Activated T-cell treated with anti-CD3 and anti-CD28 coated beads for 24 hours (primary cell): ENCODE measurements around the gene SLC5A5.
A peak's percentile ranks its signal among the peaks of the same experiment; 100 is the strongest.
"Not testable (repeated sequence)": the region's sequence is repeated elsewhere in the genome, so short reads cannot be mapped to it uniquely, and the experiment has no call there.

Experiments used
- DNase-seq: peaks from one replicate; pipeline ENCODE4 v3.0.0-alpha.2; 2020; ENCODE audit warnings: low read depth

Gene SLC5A5

DNA sequence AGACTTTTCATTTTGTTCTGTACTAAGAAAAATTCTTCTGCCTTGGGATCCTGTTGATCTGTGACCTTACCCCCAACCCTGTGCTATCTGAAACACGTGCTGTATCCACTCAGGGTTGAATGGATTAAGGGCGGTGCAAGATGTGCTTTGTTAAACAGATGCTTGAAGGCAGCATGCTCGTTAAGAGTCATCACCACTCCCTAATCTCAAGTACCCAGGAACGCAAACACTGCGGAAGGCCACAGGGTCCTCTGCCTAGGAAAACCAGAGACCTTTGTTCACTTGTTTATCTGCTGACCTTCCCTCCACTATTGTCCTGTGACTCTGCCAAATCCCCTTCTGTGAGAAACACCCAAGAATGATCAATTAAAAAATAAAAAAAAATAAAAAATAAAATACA, 47.4 kb downstream of the SLC5A5 start:
- DNase-seq: not testable (repeated sequence)

DNA sequence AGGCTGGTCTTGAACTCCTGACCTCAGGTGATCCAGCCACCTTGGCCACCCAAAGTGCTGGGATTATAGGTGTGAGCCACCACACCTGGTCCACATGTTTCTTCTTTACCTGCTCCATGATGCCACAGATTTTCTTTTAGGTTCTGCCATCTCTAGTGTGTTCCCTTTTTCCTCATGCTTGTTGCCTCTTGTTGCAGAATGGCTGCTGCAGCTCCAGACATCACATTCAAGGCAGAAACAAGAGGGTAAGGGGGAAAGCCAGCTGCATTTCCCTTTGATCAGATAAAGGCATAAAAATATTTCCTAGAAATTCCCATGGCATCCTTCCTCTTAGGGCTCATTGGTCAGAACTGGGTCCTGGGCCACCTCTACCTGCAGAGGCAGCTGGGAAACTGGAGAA, 48.8 kb downstream of the SLC5A5 start:
- DNase-seq: no peak

DNA sequence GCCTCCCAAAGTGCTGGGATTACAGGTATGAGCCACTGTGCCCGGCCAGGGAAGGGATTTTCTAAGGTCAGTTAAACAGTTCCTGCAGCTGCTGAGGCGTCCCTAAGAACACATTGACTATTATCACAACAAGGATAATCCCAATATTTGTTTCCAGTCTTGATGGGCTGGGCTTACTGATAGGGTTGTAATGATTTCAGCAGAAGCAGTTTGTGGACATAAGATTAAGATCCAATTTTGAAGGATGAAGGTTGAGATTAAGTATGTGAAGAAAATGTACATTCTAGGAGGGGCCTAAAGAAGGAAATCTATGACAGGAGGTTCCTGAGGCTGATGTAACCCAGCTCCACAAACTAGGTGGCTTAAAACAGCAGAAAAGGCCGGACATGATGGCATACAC, 50.4 kb downstream of the SLC5A5 start:
- no peak for DNase-seq

DNA sequence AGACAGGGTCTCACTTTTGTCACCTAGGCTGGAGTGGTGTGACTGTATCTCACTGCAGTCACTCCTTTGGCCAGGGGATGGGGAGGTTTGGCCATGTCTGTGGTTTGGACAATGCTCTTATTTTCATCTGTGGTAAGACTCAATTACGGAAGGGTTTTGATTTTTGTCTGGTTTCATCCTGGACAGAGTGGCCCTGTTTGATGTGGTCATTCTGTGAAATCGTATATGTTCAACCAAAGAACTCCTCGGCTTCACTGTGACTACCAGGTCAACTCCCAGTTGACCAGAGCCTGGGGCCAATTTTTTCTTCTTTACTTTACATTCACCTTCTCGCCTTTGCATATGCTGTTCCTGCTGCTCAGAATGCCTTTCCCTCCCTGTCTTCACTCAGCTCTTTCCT, 54.3 kb downstream of the SLC5A5 start:
- no peak for DNase-seq

DNA sequence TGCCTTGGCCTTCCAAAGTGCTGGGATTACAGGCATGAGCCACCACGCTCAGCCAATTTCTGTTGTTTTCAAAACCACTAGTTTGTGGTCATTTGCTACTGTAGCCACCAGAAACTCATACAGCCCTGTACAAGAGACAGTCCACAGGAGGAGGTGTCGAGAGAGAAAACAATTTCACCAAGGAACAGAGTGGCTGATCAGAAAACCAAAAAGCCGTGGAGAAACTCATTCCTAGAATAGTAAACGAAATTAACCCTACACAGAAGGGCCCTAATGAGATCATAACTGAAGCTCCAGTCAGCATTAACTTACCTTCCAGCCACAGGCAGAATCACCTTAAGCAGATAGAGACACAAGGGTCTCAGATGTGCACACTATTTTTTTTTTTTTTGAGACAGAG, 57.3 kb downstream of the SLC5A5 start:
- DNase-seq: no peak

DNA sequence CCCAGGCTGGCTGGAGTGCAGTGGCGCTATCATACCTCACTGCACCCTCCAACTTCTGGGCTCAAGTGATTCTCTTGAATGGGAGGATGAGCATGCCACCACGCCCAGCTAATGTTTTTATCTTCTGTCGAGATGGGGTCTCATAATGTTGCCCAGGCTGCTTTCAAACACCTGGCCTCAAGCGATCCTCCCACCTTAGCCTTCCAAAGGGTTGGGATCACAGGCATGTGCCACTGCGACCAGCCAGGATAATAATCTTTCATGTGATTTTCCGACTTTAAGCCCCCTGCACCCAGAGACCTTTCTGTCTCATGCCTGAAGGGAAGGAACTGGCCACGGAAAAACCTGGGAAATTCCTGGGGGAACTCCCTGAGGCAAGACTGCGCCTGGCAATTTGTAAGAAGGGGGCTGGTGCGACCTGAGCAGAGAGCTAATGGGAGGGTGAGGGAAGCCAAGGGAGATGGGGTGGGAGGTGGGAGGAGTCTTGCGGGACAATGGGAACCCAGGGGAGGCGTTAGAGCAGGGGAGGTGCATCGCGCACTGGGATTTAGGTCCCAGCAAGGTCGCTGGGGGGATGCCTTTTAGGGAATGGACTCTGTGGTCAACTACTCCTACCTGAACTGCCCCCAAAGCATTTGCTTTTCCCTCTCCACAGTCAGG, 59.9 kb downstream of the SLC5A5 start:
- no peak for DNase-seq

DNA sequence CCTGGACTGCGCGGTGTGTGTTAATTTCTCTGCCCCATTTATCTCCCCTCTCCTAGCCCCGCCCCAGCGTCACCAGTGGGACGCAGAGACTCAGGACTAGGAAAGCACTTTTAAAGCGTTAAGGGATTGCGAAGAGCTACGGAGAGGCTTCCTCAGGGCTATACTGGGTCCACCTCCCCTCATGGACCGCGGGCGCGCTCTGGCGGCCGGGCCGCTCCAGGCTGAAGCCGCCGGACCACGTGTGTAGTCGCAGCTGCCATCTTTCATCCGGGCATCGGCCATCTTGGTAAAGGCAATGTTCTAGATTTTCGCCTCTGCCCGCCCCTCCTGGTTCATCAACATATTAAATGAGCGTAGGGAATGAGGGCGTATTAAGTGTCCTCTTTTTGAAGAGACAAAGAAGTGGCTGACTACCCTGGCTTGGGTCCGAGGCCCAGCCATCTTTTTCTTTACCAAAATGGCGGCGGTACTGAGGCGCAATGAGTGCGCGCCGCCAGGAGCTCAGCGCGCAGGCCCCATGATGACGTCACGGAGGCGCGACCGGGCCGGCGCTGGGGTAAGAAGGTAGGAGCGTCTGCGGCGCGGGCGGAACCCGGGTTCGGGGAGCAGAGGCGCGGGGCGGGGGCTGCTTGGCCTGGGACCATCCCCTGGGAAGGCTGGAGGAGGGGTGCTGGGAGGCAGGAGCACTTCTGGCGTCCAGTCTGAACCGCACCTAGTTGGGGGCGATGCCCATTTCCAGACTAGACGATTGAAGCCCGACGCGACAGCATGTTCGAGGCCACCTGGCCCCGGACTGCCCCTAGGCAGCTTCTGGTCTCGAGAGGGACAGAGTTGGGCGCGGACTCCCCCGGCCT, 61.0 kb downstream of the SLC5A5 start, which contains the start of gene CCDC124:
TSS of gene CCDC124 (plus strand) at position 531 of the 854 bp plus-strand sequence. CDS start 3,406 bp downstream, outside the sequence.
- peak; percentile 86 for DNase-seq

DNA sequence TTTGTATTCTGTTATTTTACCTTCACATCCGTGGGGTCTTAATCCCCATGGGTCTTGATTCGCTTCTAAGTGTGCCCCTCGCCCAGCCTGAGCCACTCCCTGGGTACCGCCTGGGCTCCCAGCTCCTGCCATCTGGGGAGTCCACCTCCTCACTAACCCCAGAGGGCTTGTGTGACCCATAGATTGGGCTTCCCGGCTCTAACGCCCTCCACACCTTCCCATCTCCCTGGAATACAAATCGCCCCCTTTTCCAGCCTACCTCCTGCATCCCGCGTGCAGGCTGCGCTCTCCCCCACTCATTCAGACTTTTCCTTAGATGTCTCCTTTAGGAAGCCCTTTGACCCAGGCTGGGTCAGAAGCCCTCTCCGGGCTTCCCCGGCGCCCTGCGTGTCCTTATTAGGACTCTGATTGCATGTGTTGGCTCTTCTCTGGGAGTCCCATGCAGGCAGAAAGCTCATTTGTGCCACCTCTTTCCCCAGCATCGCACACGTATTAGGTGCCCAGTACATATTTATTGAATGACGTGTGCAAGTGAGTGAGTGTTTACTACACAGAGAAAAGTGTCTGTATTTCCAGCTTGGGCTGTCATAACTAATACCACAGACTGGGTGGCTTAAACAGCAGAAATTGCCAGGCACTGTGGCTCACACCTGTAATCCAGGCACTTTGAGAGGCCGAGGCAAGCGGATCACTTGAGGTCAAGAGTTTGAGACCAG, 61.8 kb downstream of the SLC5A5 start:
- no peak for DNase-seq

DNA sequence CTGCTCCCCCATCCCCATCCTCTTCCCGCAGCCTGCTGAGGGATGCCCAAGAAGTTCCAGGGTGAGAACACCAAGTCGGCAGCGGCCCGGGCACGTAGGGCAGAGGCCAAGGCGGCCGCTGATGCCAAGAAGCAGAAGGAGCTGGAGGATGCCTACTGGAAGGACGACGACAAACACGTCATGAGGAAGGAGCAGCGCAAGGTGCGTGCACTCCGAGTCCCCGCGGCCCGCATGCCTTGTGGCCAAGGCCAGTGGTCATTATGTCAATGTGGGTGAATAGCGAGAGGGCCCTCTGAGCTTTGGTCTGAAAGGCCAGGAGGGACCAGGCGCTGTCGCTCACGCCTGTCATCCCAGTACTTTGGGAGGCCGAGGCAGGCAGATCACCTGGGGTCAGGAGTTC, 64.6 kb downstream of the SLC5A5 start:
- no peak for DNase-seq

DNA sequence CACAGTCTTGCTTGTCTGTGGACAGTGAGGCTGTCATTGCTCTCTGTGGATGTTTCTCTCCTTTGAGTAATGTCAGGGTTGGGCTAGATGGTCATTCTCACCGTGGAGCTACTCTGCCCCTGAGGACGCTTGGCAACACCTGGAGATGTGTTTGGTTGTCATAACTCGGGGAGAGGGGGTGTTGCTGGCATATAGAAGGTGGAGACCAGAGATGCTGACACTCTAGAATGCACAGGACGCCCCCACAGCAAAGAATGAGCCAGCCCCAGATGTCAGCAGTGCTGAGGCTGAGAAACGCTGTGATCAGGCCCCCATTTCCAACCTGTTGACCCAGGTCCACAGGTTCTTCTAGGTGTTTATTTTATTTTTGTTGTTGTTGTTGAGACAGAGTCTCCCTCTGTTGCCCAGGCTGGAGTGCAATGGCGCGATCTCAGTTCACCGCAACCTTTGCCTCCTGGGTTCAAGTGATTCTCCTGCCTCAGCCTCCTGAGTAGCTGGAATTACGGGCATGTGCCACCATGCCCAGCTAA, 65.7 kb downstream of the SLC5A5 start:
- no peak for DNase-seq

DNA sequence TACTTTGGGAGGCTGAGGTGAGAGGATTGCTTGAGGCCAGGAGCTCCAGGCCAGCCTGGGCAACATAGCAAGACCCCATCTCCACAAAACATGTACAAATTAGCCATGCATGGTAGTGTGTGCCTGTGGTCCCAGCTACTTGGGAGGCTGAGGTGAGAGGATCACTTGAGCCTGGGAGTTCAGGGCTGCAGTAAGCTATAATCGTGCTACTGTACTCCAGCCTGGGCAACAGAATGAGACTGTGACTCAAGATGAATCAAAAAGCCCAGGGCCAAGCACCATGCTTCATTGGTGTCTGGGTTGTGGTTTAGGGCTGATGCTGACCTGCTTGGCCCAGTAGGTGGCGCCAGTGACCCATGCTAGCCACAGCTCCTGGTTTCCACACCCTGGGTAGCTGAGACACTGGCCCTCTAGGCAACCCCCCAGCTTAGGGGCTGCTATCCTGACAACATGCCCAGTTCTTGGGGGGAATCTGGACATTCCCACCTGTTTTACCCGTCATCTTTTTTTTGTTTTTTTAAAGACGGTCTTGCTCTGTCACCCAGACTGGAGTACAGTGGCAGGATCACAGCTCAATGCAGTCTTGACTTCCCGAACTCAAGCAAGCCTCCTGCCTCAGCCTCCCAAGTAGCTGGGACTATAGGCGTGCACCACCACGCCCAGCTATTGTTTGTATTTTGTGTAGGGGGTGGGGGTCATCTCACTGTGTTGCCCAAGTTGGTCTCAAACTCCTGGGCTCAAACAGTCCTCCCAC, 66.5 kb downstream of the SLC5A5 start:
- DNase-seq: peak; percentile 73

DNA sequence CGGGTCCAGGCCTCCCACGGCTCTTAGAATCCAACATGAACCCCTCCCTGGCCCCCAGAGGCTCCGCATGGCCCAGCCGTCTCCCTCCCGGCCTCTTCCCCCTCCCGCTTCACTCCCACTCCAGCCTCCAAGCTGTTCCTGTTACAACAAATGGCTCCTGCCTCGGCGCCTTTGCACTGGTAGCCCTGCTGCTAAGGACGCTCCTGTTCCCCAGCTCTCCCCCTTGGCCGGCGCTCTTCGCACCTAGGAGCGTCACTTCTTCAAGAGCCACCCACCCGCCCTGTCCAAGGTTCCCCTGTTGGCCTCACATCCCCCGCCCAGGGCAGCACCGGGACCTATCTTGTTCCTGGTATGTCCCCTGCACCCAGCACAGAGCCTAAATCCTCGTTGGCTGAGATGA, 70.4 kb downstream of the SLC5A5 start:
- no peak for DNase-seq

DNA sequence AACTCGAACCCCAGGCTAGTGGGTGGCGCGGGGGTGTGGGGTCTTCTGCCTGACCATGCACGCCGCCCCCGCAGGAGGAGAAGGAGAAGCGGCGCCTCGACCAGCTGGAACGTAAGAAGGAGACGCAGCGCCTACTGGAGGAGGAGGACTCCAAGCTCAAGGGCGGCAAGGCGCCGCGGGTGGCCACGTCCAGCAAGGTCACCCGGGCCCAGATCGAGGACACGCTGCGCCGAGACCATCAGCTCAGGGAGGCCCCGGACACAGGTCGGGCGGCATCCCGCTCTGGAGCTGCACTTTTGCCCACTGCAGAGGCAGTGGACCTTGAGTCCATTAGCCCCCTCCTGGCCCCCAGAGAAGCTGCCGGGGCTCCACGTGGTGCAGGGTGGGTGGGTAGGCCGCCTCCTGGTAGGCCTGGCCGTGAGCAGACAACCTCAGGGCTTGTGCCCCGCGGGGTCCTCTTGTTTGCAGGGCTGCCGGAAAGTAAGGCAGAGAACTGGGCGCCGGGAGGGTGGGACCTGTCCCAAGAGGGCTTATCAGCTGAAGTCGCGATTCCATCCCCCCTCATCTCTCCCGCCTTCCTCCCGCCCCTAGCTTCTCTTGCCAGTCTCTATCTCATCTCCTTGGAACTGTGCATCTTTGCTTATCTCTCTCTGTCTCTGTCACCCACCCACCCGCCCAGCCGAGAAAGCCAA, 71.0 kb downstream of the SLC5A5 start:
- DNase-seq: no peak

DNA sequence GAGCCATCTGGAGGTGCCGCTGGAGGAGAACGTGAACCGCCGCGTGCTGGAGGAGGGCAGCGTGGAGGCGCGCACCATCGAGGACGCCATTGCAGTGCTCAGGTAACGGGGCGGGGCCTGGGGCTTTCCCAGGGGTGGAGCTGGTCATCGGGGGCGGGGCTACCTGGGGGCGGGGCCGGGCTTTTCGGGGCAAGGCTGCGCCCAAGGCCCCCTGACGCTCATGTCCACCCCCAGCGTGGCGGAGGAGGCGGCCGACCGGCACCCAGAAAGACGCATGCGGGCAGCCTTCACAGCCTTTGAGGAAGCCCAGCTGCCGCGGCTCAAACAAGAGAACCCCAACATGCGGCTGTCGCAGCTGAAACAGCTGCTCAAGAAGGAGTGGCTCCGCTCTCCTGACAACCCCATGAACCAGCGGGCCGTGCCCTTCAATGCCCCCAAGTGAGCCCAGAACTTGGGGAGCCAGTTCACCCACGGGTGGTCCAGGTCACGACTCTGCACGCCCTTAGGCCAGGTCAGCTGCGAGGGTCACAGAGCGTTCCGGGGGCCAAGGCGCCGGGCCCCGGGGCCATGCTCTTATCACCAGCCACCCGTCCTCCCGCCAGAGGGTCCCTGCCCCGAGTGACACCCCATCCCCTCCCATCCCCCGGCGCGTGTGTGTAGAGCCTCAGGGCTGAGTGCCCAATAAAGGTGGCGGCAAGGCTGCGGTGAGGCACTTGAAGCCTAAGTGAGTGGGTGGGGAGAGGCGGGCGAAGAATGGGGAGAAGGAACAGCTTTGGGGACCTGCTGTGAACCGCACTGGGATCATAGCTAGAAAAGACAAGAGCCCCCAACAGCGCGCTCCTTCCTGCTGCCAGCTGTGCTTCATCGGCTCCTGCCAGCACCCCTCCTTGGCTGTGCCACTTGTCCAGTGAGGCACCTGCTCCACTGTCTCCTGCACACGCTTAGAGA, 71.8 kb downstream of the SLC5A5 start:
- no peak for DNase-seq

DNA sequence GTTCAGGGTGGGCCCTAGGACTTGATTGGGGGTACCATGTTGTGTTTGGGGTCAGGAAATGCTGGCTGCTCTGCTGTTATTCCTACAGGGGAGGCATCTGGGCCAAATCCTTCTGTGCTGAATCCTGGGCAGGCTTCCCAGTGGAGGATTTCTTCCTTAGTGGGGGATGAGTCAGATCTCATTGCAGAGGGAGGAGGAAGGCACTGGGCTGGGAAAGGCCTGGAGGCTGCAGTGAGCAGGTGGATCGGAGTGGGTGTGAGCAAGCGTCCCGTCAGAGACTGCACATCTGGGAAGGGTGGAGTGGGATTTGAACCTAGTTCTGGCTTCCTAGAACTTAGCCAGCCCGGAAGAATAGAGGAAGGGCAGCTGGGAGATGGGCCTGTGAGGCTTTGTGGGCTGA, 72.6 kb downstream of the SLC5A5 start:
- no peak for DNase-seq
